Inflammatory macrophage (primary cell): ENCODE data around the gene ADA.
"Not testable (repeated sequence)": the region's sequence is repeated elsewhere in the genome, so short reads cannot be mapped to it uniquely, and the experiment has no call there.

Source experiments
- DNase-seq, 2 donors: peaks; one replicate each; pipeline ENCODE4 v3.0.0-alpha.2; 2020 to 2022

Gene ADA

GRCh38 chr20:44597930-44598329, 53.6 kb downstream of the ADA start:
- no peak for DNase-seq

DNA sequence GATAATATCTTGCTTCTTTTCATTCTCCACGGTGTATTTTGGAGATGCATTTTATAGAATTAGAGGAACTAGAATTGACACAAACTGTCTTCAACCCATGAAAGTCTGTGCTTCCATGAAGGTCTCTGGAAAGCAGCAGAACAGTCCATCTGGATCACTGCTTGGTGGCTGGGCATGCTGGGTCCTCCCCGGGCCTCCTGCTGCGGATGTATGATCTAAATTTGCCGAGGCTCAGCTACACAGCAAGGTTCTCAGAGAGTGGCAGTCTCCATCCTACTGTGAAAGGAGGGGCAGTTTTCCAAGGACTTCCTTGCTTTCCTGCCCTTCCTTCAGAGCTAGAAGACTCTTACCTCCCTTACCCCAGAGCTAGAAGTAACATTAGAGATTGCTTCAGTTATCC, 54.0 kb downstream of the ADA start:
- DNase-seq = no peak

DNA sequence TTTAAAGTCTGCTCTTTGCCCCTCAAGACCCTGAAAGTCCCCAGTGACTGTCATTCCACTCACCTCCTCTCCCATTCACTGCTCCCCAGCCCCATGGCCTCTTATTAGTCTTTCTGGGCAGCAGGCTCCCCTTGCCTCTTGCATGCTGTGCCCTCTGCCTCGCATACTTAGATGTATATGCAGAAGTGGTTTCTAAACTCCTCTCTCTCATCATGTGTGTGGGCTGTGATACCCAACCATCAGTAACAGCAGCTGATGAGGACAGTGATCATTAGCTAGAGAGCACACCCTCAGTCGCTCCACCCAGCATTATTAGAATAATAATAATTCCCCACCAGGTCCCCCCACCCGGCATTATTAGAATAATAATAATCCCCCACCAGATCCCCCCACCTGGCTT, 54.6 kb downstream of the ADA start:
- DNase-seq = peak; percentile 20 to 37

GRCh38 chr20:44596010-44596409, 55.5 kb downstream of the ADA start:
- DNase-seq = no peak

DNA sequence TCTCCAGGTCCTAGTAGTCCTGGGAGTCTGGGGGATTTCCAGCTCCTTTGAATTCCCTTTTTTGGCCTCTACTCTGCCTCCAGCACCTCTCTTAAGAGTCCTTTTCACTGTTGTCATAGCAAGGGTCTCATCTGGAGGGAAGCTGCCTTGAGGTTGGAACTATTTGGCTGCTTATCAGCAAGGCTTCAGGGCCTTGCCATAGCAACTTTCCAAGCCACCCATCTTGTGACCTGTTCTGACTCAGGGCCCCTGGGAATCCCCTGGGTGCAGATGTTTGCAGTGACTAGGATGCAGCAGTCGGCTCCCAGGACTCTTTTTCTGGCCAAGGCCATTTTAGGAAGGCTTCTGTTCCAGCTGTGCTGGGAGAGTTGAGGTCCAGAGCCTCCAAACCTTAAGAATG, 56.8 kb downstream of the ADA start:
- DNase-seq = peak; percentile 18 to 51

- DNase-seq = no peak
Observed at GRCh38 chr20:44593751-44594150, 57.7 kb downstream of the ADA start.

DNA sequence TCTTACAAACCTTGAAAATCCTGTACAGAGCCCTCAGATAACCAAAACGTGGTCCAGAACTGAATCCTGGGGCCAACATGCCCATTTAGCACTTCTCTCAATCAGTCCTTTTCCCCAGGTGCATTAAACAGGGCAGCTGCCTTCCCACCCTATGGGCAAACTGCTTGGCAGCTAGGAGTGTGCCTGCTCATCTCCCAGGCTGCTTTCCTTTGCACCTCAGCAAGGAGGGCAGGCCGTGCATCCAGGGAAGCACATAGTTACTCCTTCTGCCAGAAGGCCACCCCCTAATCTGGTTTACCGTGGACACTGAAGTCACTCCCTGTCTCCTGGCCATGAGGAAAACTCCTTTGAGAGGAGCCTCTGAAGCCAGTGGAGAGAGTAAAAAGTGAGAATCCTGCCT, 59.1 kb downstream of the ADA start:
- no peak for DNase-seq

GRCh38 chr20:44590980-44591778, 60.3 kb downstream of the ADA start:
- no peak for DNase-seq

DNA sequence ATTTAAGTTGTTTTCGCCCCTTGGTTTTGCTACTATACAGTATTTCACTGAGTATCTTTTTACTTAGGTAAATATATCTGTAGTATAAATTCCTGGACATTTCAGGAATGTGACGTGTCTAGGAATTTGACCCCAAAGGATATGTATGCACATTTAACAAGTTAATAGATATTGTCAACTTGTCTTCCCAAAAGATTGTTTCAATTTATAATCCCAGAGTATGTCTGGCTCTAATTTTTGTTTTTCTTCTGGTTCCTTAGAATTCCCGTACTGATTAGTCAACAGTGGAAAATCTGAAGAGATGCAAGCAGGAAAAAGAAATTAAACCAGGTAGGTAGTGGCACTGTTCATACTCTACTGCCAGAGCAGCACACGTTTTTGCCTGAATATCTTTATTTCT, 62.0 kb downstream of the ADA start:
- no peak for DNase-seq

GRCh38 chr20:44588321-44588720, 63.2 kb downstream of the ADA start:
- DNase-seq = not testable (repeated sequence)

DNA sequence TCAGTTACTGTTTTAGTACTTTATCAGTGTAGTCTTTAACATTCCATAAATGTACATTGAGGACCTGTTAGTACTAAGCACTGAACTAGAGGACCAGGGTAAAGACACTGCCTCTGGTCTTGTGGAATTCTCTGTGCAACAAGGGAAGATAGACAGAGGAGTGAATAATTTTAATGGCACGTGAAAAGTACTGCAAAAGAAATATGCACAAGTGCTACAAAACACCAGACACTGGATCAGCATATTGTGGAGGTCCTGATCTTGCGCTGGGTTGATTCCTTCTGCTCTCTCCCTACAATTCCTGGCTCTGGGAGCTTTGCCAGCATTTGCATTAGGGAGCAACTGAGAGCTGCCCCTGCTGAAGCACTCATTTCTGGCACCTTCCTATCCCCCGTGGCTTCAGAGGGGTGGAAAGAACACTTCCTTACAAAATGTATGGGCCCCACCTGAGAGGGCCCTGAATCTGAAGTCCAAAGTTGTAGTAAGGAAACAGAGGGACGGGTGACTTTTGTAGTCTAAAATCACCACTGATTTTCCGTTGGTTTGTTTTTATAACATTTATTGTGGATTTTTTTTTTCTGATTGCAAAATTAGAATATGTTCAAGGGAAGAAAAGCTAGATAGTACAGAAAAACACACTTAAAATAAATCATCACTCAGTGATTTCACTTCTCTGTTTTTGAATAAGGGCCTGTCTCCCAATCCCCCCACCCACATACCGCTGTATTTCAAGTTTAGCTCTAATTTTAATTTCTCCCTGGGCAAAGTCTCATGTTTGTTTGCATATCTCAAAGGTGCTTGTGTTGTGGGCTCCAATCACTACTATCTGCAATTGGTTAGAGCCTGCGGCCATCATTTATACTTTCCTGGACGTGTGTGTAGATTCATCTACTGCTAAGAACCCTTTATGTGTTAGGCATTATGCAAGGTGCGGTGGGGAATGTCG, 64.2 kb downstream of the ADA start:
- no peak for DNase-seq

DNA sequence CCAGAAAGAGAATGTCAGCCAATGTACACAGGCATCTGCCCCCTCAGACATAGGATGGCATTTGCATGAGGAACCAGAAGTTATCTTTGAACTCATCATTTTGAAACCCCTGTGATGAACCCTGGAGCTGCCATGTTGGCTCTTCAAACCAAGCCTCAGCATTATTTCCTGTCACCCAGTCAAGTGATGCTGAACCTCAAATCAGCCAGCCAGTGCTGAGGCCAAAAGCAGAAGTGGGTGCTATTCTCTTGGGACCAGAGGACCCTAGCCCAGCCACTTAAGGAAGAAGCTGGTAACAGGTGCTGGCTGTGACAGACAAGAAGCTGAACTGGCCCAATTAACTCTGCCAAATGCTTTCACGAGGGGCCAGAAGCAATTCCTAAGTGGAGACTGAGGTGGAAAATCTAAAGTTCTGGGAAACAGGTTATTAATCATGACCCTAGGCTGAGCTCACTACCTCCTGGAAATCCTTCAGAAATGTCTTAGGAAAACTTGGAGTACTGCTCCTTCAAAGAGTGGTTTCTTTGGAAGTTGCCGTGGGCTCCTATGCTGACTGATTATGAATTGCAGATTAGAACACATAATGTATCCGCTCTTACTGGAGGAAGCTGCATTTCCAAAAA, 65.1 kb downstream of the ADA start:
- DNase-seq = peak; percentile 25 to 40

GRCh38 chr20:44585057-44585963, 66.2 kb downstream of the ADA start:
- DNase-seq = no peak

- DNase-seq = no peak
Observed at GRCh38 chr20:44584162-44584561, 67.3 kb downstream of the ADA start.

- DNase-seq = no peak
Observed at GRCh38 chr20:44583157-44583556, 68.3 kb downstream of the ADA start.

- peak; percentile 38 to 61 for DNase-seq
Observed at GRCh38 chr20:44582311-44583025, 69.0 kb downstream of the ADA start, which contains the start of gene PKIG. PKIG (plus strand) TSS chr20:44582579; CDS start chr20:44614557, 31,978 bp downstream.

DNA sequence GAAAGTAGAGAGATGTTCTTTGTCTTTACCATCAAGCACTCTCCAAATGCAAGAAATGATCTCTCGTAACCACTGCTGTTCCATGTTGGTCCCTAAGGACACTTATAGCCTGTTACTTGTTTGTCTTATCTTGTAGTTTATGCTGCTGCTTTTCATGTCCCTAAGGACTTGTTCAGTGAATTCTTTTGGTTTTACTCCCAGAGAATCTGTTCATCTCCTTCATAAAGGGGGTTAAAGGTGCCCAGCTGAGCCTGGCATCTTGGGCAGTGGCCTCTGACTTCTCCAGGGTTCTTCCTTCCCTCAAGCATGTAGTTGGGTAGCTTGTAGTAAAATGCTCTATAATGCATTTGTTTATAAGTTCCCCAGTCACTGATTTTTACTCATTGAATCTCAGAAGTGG, 70.0 kb downstream of the ADA start:
- no peak for DNase-seq

- DNase-seq = no peak
Observed at GRCh38 chr20:44580581-44581268, 70.8 kb downstream of the ADA start.

DNA sequence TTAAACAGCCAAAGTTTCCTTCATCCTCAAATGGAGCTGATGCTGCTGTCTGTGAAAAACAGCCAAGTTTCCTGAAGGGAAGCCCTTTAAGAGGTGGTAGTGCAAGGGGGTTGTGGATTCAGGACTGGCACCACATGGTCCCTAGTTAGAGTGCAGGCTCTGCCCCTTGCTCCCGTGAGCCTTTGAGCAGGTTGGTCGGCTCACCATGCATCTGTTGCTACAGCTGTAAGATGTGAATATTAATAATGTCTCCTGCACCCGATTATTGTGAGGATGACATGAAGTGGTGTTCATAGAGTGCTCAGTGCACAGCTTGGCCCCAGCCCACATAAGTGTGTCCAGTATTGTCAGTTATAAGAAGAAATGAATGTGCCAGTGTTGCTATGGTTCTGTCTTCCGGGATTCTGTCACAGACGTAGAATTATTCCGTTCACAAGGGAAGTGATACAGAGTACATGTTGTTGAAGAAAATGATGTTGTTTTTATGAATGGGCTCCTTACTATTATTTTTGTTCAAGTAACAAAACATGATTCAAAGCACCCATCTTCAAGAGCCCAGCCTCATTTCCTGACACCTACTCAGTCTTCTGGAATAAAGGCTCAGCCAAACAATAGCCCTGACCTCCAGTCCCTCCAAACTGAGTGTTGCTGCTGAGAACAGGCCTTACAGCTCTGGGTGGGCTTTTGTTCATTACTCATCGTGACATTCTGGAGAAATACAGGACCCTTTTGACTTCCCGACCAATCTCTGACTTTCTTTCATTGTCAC, 72.0 kb downstream of the ADA start:
- DNase-seq = no peak

DNA sequence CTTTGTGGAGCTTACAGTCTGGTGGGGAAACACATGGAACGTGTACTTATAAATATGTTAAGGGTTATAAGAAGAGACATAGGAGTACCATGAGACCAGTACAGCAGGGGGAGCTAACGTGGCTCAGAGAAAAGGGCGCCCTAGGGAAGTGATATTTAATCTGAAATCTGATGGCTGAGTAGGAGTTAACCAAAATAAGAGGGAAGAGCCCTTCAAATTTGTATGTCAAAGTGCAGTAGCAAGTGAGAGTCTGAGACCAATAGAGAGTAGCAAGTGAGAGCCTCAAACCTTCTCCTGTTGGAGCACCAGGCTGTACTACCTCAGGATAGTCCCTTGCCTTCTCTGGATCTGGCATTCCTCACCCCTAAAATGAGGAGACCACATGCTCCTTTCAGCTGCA, 75.2 kb downstream of the ADA start:
- DNase-seq = peak; percentile 80 to 84
